Peyer's patch (tissue), 4 donors: ENCODE results near the gene NONO. TPM values are rescaled to one million over a fixed set of nuclear protein-coding genes. Genes with fewer than 3 reads are reported as not detected.

Experiments
- DNase-seq, 3 donors: peaks; one replicate each; pipeline ENCODE4 v3.0.0-alpha.2; 2017 to 2019
- H3K27ac ChIP-seq, 4 donors: fragments of 200-600 bp; sonication (generic); one replicate each; pipeline ENCODE4 v1.5.1; 2016 to 2019
- H3K27me3 ChIP-seq, 2 donors: fragments of 200-600 bp; sonication (generic); one replicate each; pipeline ENCODE4 v1.5.1; 2019
- H3K36me3 ChIP-seq, 3 donors: fragments of 200-600 bp; sonication (generic); one replicate each; pipeline ENCODE4 v1.5.1; 2016 to 2019
- H3K4me1 ChIP-seq, 4 donors: fragments of 200-600 bp; sonication (generic); one replicate each; pipeline ENCODE4 v1.5.1; 2016 to 2019
- H3K4me3 ChIP-seq, 4 donors: fragments of 200-600 bp; sonication (generic); 1 replicate in 3 of 4; 2 replicates in 1 of 4; pipeline ENCODE4 v1.5.1; 2016 to 2019; ENCODE audit warnings: mild to moderate bottlenecking in 1 of 4
- H3K9me3 ChIP-seq, 4 donors: fragments of 200-600 bp; sonication (generic); one replicate each; pipeline ENCODE4 v1.5.1; 2016 to 2019; ENCODE audit warnings: mild to moderate bottlenecking in 1 of 4
- POLR2A ChIP-seq, 2 donors: fragments of 450-650 bp; IDR thresholded peaks; one replicate each; pipeline ENCODE4 v1.5.1; 2017; ENCODE audit warnings: antibody characterized with exemption in 2 of 2, mild to moderate bottlenecking in 2 of 2, moderate library complexity in 2 of 2
- total RNA-seq, 4 donors: library from RNA; depleted of rRNA; stranded (reverse); fragments of >200 nt; gene quantifications; one replicate each; pipeline ENCODE4 v1.1.0, GENCODE V29; 2016
- TF ChIP-seq, protein P1 (sequence below), 6 experiments: fragments of 450-650 bp in 4 of 6; fragments of 200-600 bp in 2 of 6; sonication (generic) in 1 of 6; IDR thresholded peaks; one replicate each; pipeline ENCODE4 v1.5.1; 2017 to 2019; ENCODE audit warnings: antibody characterized with exemption in 6 of 6, mild to moderate bottlenecking in 3 of 6, moderate library complexity in 1 of 6

NONO gene
- total RNA-seq, 4 donors from 2014 or later: 167 to 559 (median 214) TPM

DNA sequence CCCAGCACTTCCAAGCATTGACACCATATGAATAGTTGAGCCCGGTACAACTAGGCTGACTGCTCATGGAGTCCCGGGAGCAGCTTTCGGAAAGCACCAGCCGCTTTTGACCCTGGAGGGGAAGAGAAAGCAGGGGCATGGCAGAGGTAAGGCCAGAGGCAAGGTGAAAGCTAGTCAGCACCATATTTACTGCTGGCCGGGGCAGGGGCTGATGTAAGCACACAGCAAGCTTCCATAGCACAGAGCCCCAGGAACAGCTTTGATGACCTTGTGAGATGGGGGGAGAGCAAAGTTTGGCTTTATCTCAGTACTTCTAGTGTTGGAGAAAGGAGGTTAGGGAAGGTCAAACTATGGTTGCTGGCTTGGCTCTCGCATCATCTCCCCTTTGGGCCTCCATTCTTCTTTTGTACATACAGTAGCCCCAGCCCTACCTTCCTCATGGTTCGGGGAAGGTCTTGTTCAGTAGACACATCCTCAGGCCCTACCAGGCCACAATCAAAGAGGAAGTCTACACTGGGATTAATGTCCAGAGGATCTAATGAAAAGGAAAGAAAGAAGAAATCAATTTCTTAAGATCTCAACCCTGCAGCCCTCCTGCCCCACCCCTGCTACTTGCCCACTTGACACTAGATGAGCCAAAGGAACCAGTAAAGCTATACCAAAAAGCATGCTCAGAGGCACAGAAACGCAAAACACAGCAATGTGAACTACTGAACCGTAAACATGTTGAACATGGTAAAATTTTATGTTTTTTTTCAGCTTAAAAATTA is 38.9 kb upstream of the NONO start:
- no peak for TF ChIP-seq POLR2A (IDR thresholded peaks at IDR 0.05)
- TF ChIP-seq, protein P1, sequence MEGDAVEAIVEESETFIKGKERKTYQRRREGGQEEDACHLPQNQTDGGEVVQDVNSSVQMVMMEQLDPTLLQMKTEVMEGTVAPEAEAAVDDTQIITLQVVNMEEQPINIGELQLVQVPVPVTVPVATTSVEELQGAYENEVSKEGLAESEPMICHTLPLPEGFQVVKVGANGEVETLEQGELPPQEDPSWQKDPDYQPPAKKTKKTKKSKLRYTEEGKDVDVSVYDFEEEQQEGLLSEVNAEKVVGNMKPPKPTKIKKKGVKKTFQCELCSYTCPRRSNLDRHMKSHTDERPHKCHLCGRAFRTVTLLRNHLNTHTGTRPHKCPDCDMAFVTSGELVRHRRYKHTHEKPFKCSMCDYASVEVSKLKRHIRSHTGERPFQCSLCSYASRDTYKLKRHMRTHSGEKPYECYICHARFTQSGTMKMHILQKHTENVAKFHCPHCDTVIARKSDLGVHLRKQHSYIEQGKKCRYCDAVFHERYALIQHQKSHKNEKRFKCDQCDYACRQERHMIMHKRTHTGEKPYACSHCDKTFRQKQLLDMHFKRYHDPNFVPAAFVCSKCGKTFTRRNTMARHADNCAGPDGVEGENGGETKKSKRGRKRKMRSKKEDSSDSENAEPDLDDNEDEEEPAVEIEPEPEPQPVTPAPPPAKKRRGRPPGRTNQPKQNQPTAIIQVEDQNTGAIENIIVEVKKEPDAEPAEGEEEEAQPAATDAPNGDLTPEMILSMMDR (IDR thresholded peaks at IDR 0.05): no peak
- DNase-seq: no peak

DNA sequence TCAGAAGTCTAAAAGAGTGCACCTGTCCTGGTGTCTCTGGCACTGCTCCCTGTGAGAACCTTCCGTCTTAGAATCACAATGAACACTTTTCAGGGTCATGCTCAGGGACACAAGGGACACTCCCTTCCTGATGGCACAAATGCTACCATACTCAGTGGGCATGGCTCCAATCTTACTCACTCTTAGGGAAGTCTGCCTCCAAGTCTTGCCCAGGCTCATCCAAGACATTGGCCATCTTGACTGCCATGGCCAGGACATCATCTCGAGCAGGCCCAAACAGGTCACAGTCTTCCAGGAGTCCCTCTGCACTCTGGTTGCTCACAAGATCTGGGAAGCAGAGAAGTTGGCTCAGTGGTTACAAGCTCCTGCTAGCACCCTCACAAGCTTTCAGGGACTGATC is 38.3 kb upstream of the NONO start:
- TF ChIP-seq, protein P1 (IDR thresholded peaks at IDR 0.05): no peak
- no peak for TF ChIP-seq POLR2A (IDR thresholded peaks at IDR 0.05)
- DNase-seq: no peak
- Histone ChIP-seq H3K27ac (no peak overlapping the region), H3K4me1 (no peaks in the 10 kb centered on the region), H3K4me3 (no peak overlapping the region), H3K27me3 (no peaks in the 10 kb centered on the region), H3K9me3 (no peaks in the 10 kb centered on the region), H3K36me3 (peaks cover 0 to 74% (median 0%) of the 10 kb centered on the region in 3 donors)

More for the DNA sequence above, 38.9 kb upstream of the NONO start:
- H3K9me3 ChIP-seq: no peaks in the 10 kb centered on the region
- H3K4me1 ChIP-seq: no peaks in the 10 kb centered on the region
- H3K27me3 ChIP-seq: no peaks in the 10 kb centered on the region
- H3K4me3 ChIP-seq: no peak overlapping the region
- H3K27ac ChIP-seq: no peak overlapping the region
- H3K36me3 ChIP-seq: peaks cover 0 to 69% (median 0%) of the 10 kb centered on the region in 3 donors

DNA sequence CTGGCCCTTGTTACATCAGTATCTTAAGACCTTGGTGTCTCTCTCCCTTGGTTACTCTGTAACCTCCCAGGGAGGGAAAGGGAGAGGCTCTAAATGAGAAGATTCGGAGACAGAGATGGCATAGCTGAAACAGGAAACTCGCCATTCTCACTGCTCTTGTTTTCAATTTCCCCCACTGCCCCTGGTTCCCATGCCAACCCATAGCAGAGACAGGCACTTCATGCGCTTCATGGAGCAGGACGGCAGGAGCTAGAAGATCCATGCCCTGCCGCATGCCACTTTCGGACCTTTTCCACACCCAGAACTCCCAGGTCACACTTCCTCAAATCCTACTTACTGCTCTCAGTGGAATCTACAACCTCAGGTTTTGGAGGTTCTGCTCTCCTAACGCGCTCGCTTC is 32.6 kb upstream of the NONO start:
- DNase-seq: no peak
- peaks cover 0 to 15% (median 3%) of the 10 kb centered on the region in 4 donors for H3K4me1 ChIP-seq

DNA sequence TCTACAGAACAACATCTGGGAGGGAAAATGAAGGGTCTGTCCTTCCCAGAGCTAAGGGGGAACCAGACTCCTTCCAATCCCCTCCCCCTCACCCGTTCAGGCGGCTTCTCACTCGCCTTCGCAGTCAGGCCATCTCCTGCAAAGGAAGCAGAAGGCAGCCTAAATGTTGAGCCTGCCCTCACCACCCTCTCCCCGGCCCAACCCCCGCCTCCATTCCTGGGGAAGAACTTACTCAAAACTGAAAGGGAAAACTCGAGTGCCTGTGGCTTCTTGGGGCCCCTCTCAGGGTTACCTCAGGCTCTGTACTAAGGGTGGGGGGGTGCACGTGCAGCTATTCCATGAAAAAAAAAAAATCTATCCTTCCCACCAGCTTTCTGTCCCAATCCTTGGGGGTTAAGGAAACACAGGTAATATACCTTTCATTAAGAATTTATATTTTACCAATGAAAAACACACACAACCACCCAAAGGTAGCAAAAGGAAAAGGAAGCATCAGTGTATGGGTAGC is 31.9 kb upstream of the NONO start:
- H3K4me1 ChIP-seq: peaks cover 0 to 15% (median 3%) of the 10 kb centered on the region in 4 donors
- no peak overlapping the region for H3K4me3 ChIP-seq
- H3K36me3 ChIP-seq: peaks cover 0 to 28% (median 0%) of the 10 kb centered on the region in 3 donors
- H3K27ac ChIP-seq: no peak overlapping the region
- H3K9me3 ChIP-seq: no peaks in the 10 kb centered on the region
- H3K27me3 ChIP-seq: no peaks in the 10 kb centered on the region
- no peak for DNase-seq
- TF ChIP-seq, protein P1 (IDR thresholded peaks at IDR 0.05): no peak
- TF ChIP-seq POLR2A (IDR thresholded peaks at IDR 0.05): no peak

More for the DNA sequence above, 32.6 kb upstream of the NONO start:
- Histone ChIP-seq H3K36me3 (peaks cover 0 to 35% (median 0%) of the 10 kb centered on the region in 3 donors), H3K27ac (no peak overlapping the region), H3K4me3 (no peak overlapping the region), H3K9me3 (no peaks in the 10 kb centered on the region), H3K27me3 (no peaks in the 10 kb centered on the region)
- TF ChIP-seq POLR2A (IDR thresholded peaks at IDR 0.05): no peak
- TF ChIP-seq, protein P1 (IDR thresholded peaks at IDR 0.05): no peak

DNA sequence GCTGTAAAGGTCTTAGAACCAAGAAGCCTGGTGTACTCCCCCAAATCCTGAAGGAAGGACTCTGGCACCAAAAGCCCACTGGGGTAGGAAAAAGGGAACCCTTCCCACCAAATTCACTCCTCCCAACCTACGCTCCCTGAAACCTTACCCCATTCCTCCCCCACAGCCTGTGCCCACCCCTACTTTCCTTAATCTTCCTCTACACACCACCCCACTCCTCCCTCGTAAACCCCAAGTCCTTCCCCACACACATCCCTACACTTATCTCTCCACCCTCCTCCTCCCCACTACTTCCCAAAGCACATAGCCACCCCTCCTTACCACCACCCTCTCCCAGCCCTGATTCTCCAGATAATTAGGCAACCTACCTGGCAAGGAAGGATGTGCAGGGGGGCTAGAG is 31.2 kb upstream of the NONO start:
- H3K4me1 ChIP-seq: peaks cover 0 to 15% (median 3%) of the 10 kb centered on the region in 4 donors
- H3K36me3 ChIP-seq: peaks cover 0 to 21% (median 0%) of the 10 kb centered on the region in 3 donors
- no peak for TF ChIP-seq POLR2A (IDR thresholded peaks at IDR 0.05)
- TF ChIP-seq, protein P1 (IDR thresholded peaks at IDR 0.05): no peak
- H3K27me3 ChIP-seq: no peaks in the 10 kb centered on the region
- no peak overlapping the region for H3K27ac ChIP-seq
- H3K4me3 ChIP-seq: no peak overlapping the region
- DNase-seq: no peak
- H3K9me3 ChIP-seq: no peaks in the 10 kb centered on the region
